ENCODE measurements around the gene KRT32. TPM values are rescaled to one million over a fixed set of nuclear protein-coding genes. Genes with fewer than 3 reads are reported as not detected.

KRT32 gene
- total and polyA plus RNA-seq, 2 donors (not counting 1 experiment from before 2014, with no cell fraction given) = not detected

DNA sequence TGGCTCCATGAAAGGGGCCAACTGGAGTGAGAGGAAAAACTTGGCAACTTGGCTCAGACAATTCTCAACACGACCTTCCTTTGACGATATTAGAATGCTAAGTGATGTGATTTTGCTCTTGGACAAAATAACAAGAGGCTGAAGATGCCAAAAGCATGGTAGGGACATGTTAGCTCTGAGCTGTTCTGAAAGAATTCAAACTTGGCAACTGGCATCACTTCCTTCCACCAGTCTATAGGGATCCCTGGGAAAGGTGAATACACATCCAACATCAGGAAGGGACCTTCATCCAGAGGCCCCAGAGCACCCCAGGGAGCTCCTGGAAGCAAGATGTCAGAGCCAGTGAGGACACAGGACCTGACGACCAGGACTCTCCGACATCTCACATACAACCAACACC is 47.1 kb downstream of the KRT32 start:
- Mint-ChIP-seq H3K9me3 (ENCODE audit: insufficient read depth) (no peaks in the 10 kb centered on the region), H3K4me3 (no peak overlapping the region), H3K27me3 (peaks cover 3% of the 10 kb centered on the region), H3K27ac (no peak overlapping the region), H3K4me1 (no peaks in the 10 kb centered on the region)
- WGBS (ENCODE audit: insufficient coverage) = no CpG with 5 or more reads among the region's 4 CpGs
- H3K4me3 ChIP-seq (ENCODE audit: control extremely low read depth in 1 of 5, extremely low read depth in 1 of 5, insufficient read depth in 1 of 5, low read depth in 2 of 5, low read length in 4 of 5) = no peak overlapping the region
- no peak overlapping the region for H2AFZ ChIP-seq (ENCODE audit: insufficient read depth, low read depth, low read length, poor library complexity, severe bottlenecking)
- H3K36me3 ChIP-seq (replicated peaks in 1 of 2; ENCODE audit: control extremely low read depth in 1 of 2, control insufficient read depth in 1 of 2, extremely low read depth in 1 of 2, insufficient read depth in 2 of 2, low read length in 1 of 2) = no peaks in the 10 kb centered on the region
- H3K27me3 ChIP-seq (replicated peaks in 1 of 4; ENCODE audit: control extremely low read depth in 1 of 4, control insufficient read depth in 3 of 4, insufficient read depth in 4 of 4, low read length in 3 of 4) = peaks cover 0 to 3% (median 0%) of the 10 kb centered on the region in 4 experiments
- TF ChIP-seq, protein P1, sequence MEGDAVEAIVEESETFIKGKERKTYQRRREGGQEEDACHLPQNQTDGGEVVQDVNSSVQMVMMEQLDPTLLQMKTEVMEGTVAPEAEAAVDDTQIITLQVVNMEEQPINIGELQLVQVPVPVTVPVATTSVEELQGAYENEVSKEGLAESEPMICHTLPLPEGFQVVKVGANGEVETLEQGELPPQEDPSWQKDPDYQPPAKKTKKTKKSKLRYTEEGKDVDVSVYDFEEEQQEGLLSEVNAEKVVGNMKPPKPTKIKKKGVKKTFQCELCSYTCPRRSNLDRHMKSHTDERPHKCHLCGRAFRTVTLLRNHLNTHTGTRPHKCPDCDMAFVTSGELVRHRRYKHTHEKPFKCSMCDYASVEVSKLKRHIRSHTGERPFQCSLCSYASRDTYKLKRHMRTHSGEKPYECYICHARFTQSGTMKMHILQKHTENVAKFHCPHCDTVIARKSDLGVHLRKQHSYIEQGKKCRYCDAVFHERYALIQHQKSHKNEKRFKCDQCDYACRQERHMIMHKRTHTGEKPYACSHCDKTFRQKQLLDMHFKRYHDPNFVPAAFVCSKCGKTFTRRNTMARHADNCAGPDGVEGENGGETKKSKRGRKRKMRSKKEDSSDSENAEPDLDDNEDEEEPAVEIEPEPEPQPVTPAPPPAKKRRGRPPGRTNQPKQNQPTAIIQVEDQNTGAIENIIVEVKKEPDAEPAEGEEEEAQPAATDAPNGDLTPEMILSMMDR (IDR thresholded peaks at IDR 0.05) = no peak
- TF ChIP-seq EZH2 (IDR thresholded peaks at IDR 0.05; ENCODE audit: borderline replicate concordance, insufficient read depth, low read depth, low read length, poor library complexity, severe bottlenecking) = no peak
- no peaks in the 10 kb centered on the region for H3K9me3 ChIP-seq (ENCODE audit: control extremely low read depth in 1 of 3, control insufficient read depth in 2 of 3, insufficient read depth in 1 of 3, low read length in 2 of 3)
- no peak for DNase-seq
- ChIA-PET CTCF (no interaction called here), POLR2A (no interaction called here)
- H3K4me2 ChIP-seq (replicated peaks; ENCODE audit: low read depth, low read length, poor library complexity, severe bottlenecking) = no peak overlapping the region
- intact Hi-C loops (cut with micrococcal nuclease) = no loop called here
- H3K9ac ChIP-seq (ENCODE audit: low read length) = no peak overlapping the region
- H3K27ac ChIP-seq (ENCODE audit: low read length in 2 of 2) = no peak overlapping the region
- ATAC-seq (ENCODE audit: low read depth) = no peak
- H4K20me1 ChIP-seq (ENCODE audit: control insufficient read depth, insufficient read depth, low read length, poor library complexity, severe bottlenecking) = no peaks in the 10 kb centered on the region
- no peaks in the 10 kb centered on the region for H3K4me1 ChIP-seq (ENCODE audit: control insufficient read depth in 2 of 2, insufficient read depth in 2 of 2, low read length in 2 of 2)
- no peaks in the 10 kb centered on the region for H3K79me2 ChIP-seq (ENCODE audit: control insufficient read depth, insufficient read depth, low read length)

DNA sequence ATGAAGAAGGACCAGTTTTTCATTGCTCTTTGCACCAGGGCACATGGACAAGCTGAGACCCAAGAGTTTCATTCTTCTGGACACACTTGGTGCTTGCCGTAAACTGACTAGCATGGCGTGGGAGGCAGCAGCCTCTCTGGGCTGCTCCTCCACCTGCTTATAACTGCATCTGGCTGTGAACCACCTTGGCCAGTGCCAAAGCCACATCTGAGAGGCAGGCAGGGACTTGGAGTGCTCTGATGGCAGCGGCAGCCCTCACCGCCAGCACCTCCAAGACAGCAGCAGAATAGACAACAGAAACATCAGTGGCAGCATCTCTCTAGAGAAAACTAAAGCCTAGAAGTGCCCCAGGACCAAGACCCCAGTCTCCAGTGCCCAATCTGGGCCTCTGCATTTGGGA is 47.5 kb downstream of the KRT32 start:
- Histone ChIP-seq H3K79me2 (ENCODE audit: control insufficient read depth, insufficient read depth, low read length) (no peaks in the 10 kb centered on the region), H3K4me2 (replicated peaks; ENCODE audit: low read depth, low read length, poor library complexity, severe bottlenecking) (no peak overlapping the region), H3K4me3 (ENCODE audit: control extremely low read depth in 1 of 5, extremely low read depth in 1 of 5, insufficient read depth in 1 of 5, low read depth in 2 of 5, low read length in 4 of 5) (no peak overlapping the region), H3K9me3 (ENCODE audit: control extremely low read depth in 1 of 3, control insufficient read depth in 2 of 3, insufficient read depth in 1 of 3, low read length in 2 of 3) (no peaks in the 10 kb centered on the region), H2AFZ (ENCODE audit: insufficient read depth, low read depth, low read length, poor library complexity, severe bottlenecking) (no peak overlapping the region), H3K27me3 (replicated peaks in 1 of 4; ENCODE audit: control extremely low read depth in 1 of 4, control insufficient read depth in 3 of 4, insufficient read depth in 4 of 4, low read length in 3 of 4) (peaks cover 0 to 3% (median 0%) of the 10 kb centered on the region in 4 experiments), H4K20me1 (ENCODE audit: control insufficient read depth, insufficient read depth, low read length, poor library complexity, severe bottlenecking) (no peaks in the 10 kb centered on the region), H3K36me3 (replicated peaks in 1 of 2; ENCODE audit: control extremely low read depth in 1 of 2, control insufficient read depth in 1 of 2, extremely low read depth in 1 of 2, insufficient read depth in 2 of 2, low read length in 1 of 2) (no peaks in the 10 kb centered on the region), H3K4me1 (ENCODE audit: control insufficient read depth in 2 of 2, insufficient read depth in 2 of 2, low read length in 2 of 2) (no peaks in the 10 kb centered on the region), H3K9ac (ENCODE audit: low read length) (no peak overlapping the region), H3K27ac (ENCODE audit: low read length in 2 of 2) (no peak overlapping the region)
- TF ChIP-seq, protein P1 (IDR thresholded peaks at IDR 0.05) = no peak
- no peak for TF ChIP-seq EZH2 (IDR thresholded peaks at IDR 0.05; ENCODE audit: borderline replicate concordance, insufficient read depth, low read depth, low read length, poor library complexity, severe bottlenecking)
- ChIA-PET CTCF (no interaction called here), POLR2A (no interaction called here)
- WGBS (ENCODE audit: insufficient coverage) = 94% methylated on average over 4 of the region's 4 CpGs
- ATAC-seq (ENCODE audit: low read depth) (no peak), DNase-seq (no peak)
- Mint-ChIP-seq H3K4me1 (no peaks in the 10 kb centered on the region), H3K27me3 (peaks cover 3% of the 10 kb centered on the region), H3K27ac (no peak overlapping the region), H3K4me3 (no peak overlapping the region), H3K9me3 (ENCODE audit: insufficient read depth) (no peaks in the 10 kb centered on the region)
- intact Hi-C loops (cut with micrococcal nuclease) = no loop called here

Measured in B cell (primary cell).